Kidney (tissue), 14 donors: ENCODE measurements around the gene TBC1D1. TPM values are rescaled to one million over a fixed set of nuclear protein-coding genes. Genes with fewer than 3 reads are reported as not detected.

Experiments used
- DNase-seq, 5 donors: peaks; one replicate each; pipeline ENCODE4 v3.0.0-alpha.2; 2013 to 2020
- FAIRE-seq: peaks from 2 replicates; lab custom pipeline; 2012; peaks lifted over from hg19 to GRCh38; lab: Jason Lieb, UNC
- H3K27ac ChIP-seq, 2 donors: one replicate each; pipeline ENCODE4 v1.7.0; 2013; ENCODE audit warnings: low read depth in 2 of 2, low read length in 2 of 2, inconsistent platforms in 1 of 2
- H3K27me3 ChIP-seq: one replicate; pipeline ENCODE4 v1.7.1; 2013; ENCODE audit warnings: low read length, inconsistent platforms; ENCODE audit not compliant: control insufficient read depth, insufficient read depth
- H3K36me3 ChIP-seq, 3 donors: one replicate each; pipeline versions ENCODE4 v1.7.0 to v1.7.1; 2013; ENCODE audit warnings: low read length in 3 of 3, control low read depth in 1 of 3, inconsistent platforms in 1 of 3; ENCODE audit not compliant: insufficient read depth in 3 of 3, control insufficient read depth in 2 of 3
- H3K4me1 ChIP-seq, 3 donors: one replicate each; pipeline versions ENCODE4 v1.7.0 to v1.7.1; 2013; ENCODE audit warnings: low read length in 3 of 3, inconsistent platforms in 1 of 3, low read depth in 1 of 3; ENCODE audit not compliant: control insufficient read depth in 2 of 3, insufficient read depth in 2 of 3
- H3K4me3 ChIP-seq, 3 donors: one replicate each; pipeline versions ENCODE4 v1.7.0 to v1.8.1; 2013; ENCODE audit warnings: low read length in 3 of 3, control low read depth in 1 of 3, inconsistent platforms in 1 of 3
- H3K9ac ChIP-seq, 3 donors: one replicate each; pipeline versions ENCODE4 v1.7.0 to v1.7.1; 2013; ENCODE audit warnings: low read length in 3 of 3, control low read depth in 1 of 3, inconsistent platforms in 1 of 3
- H3K9me3 ChIP-seq, 3 donors: one replicate each; pipeline versions ENCODE4 v1.7.0 to v1.7.1; 2013; ENCODE audit warnings: low read length in 3 of 3, control low read depth in 1 of 3, inconsistent platforms in 1 of 3; ENCODE audit not compliant: control insufficient read depth in 2 of 3, insufficient read depth in 1 of 3
- CTCF ChIP-seq: IDR thresholded peaks from 3 replicates; pipeline ENCODE4 v1.5.1; 2012; ENCODE audit warnings: mild to moderate bottlenecking, moderate library complexity, borderline replicate concordance; ENCODE audit not compliant: insufficient read depth; ENCODE audit errors: extremely low read depth
- intact Hi-C: fragments of 100-400 bp; cut with DNase I; formaldehyde crosslinking; loops from one replicate; pipeline ENCODE4 v1.11.1; 2022
- polyA plus RNA-seq: library from polyadenylated mRNA; stranded (reverse); fragments of 350-450 nt; fragmentation: Illumina TruSeq; extraction: RNeasy Lipid Tissue Mini Kit (QIAGEN cat#74804); gene quantifications from one replicate; pipeline ENCODE4 v1.2.3, GENCODE V29; 2014; ENCODE audit warnings: low read depth, low replicate concordance; ENCODE audit not compliant: insufficient read depth
- total RNA-seq: library from RNA; stranded (reverse); fragmentation: NEBNext Ultra II Directional; extraction: Animal tissue kit (Norgen Biotek cat#: 25700); gene quantifications from one replicate; pipeline ENCODE4 v1.2.1, GENCODE V29; 2021
- donor health status: control.
- donor health status: control.
- donor health status: control.
- donor health status: control.
- donor health status: control.
- donor health status: DM: yes; HTN: yes; CAD: no.
- donor health status: Normal renal cell carcinoma (clear cell type).

TBC1D1 gene
- total and polyA plus RNA-seq, 2 donors from 2014 or later, result 170 to 182 TPM

- intact Hi-C loops, result no loop called here
- H3K27me3 ChIP-seq, result no peaks in the 10 kb centered on the region
- TF ChIP-seq CTCF, result no peak
- no peaks in the 10 kb centered on the region for H3K36me3 ChIP-seq
- DNase-seq (no peak), FAIRE-seq (no peak)
- H3K27ac ChIP-seq, result no peak overlapping the region
- H3K9ac ChIP-seq, result no peak overlapping the region
- no peaks in the 10 kb centered on the region for H3K9me3 ChIP-seq
- H3K4me3 ChIP-seq, result no peak overlapping the region
- peaks cover 0 to 44% (median 29%) of the 10 kb centered on the region in 3 donors for H3K4me1 ChIP-seq
Measured at GRCh38 chr4:37999000-37999716, 108.3 kb downstream of the TBC1D1 start.

- intact Hi-C loops, result no loop called here
- Histone ChIP-seq H3K4me1 (peaks cover 2 to 45% (median 30%) of the 10 kb centered on the region in 3 donors), H3K36me3 (no peaks in the 10 kb centered on the region), H3K4me3 (no peak overlapping the region), H3K27me3 (no peaks in the 10 kb centered on the region), H3K9me3 (no peaks in the 10 kb centered on the region), H3K9ac (no peak overlapping the region), H3K27ac (no peak overlapping the region)
- DNase-seq (no peak), FAIRE-seq (no peak)
- no peak for TF ChIP-seq CTCF
Measured at GRCh38 chr4:37999965-38000364, 109.1 kb downstream of the TBC1D1 start.

GRCh38 chr4:38001927-38002326 lies 111.0 kb downstream of the TBC1D1 start:
- FAIRE-seq (no peak), DNase-seq (no peak)
- Histone ChIP-seq H3K9ac (no peak overlapping the region), H3K4me3 (no peak overlapping the region), H3K9me3 (no peaks in the 10 kb centered on the region), H3K36me3 (no peaks in the 10 kb centered on the region), H3K27me3 (no peaks in the 10 kb centered on the region), H3K27ac (no peak overlapping the region), H3K4me1 (peaks cover 2 to 40% (median 32%) of the 10 kb centered on the region in 3 donors)
- no peak for TF ChIP-seq CTCF
- intact Hi-C loops, result no loop called here
